VCaP (cell line): ENCODE measurements around the gene ARAP3.

ENCODE experiments used
- H3K27ac ChIP-seq: fragments of 450-650 bp; 2 replicates; pipeline ENCODE4 v1.5.1; 2017
- TF ChIP-seq, protein P1 (sequence below): fragments of 450-650 bp; conservative IDR thresholded peaks from 2 replicates; pipeline ENCODE4 v1.5.1; 2017; ENCODE audit warnings: mild to moderate bottlenecking, moderate library complexity

ARAP3 gene

DNA sequence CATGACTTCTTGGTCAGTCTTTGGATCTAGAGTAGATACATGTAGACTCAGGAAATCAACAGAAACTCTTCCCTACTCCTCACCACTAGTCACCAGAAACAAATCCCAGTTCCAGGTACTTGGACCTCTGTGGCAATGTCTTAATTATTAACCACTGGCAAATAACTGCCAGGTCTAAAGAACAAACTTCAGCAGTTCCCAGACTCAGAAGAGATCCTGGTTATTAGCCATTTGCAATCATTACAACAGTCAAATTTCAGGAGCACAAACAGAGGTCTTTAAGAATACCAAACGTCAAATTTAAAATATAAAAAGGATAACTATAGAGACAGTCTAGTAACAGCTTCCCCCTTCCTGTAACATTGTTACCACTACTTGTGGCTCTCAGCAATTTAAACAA is 73.5 kb downstream of the ARAP3 start:
- TF ChIP-seq, protein P1, sequence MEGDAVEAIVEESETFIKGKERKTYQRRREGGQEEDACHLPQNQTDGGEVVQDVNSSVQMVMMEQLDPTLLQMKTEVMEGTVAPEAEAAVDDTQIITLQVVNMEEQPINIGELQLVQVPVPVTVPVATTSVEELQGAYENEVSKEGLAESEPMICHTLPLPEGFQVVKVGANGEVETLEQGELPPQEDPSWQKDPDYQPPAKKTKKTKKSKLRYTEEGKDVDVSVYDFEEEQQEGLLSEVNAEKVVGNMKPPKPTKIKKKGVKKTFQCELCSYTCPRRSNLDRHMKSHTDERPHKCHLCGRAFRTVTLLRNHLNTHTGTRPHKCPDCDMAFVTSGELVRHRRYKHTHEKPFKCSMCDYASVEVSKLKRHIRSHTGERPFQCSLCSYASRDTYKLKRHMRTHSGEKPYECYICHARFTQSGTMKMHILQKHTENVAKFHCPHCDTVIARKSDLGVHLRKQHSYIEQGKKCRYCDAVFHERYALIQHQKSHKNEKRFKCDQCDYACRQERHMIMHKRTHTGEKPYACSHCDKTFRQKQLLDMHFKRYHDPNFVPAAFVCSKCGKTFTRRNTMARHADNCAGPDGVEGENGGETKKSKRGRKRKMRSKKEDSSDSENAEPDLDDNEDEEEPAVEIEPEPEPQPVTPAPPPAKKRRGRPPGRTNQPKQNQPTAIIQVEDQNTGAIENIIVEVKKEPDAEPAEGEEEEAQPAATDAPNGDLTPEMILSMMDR: no peak
- peak overlapping the region; percentile 65 for H3K27ac ChIP-seq

DNA sequence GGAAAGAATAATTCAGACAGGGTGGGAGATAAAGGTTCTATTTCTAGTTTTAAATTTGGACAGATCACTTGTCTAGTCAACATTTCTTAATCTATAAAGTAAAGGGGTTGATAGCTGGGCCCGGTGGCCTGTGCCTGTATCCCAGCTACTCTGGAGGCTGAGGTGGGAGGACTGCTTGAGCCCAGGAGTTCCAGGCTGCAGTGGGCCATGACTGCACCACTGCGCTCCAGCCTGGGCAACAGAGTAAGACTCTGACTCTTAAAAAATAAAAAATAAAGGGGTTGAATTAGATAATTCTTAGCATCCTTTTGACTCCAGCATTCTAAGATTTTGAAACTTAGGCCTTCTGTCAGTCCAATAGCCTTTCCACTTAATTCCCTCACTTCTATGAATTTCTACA is 74.0 kb downstream of the ARAP3 start:
- H3K27ac ChIP-seq: peak overlapping the region; percentile 65
- TF ChIP-seq, protein P1: no peak

GRCh38 chr5:141605523-141606277 is 76.3 kb downstream of the ARAP3 start:
- TF ChIP-seq, protein P1: no peak
- H3K27ac ChIP-seq: no peak overlapping the region

DNA sequence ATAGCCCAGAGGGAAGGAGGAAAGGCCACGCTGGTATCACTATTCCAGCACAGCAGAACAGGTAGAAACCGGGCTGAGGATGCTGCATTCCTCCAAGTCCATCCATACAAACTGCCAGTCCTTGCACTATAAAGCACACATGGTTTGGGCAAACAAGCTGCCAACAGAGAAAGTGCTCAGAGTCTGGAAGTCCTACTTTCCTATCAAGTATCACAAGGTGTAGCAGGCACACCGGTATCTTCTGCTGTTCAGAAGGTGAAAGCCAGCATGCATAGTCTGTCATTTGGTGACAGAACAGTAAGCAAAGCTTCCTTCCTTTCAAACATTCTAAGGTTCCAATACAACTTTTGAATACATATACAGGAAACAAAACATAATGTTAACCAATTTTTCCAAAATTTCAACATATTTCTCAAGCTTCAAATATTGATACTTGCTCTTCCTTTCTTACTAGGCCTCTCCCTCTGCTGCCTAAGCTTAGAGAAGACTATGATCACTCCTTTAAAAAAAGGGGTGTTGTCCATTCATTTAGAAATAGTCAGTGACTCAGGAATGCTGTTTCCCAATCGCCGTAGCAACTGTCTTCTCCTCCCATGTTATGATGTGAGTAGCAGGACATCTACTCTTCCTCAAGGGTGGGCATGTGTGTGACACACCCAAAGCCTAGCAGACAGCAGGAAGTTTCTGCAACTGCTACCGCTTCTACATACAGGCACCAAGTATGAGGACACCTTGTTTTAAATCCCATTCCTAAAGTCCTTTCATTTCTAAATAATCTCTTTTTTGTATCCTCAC is 77.9 kb downstream of the ARAP3 start:
- no peak overlapping the region for H3K27ac ChIP-seq

More for the DNA sequence above, 77.9 kb downstream of the ARAP3 start:
- TF ChIP-seq, protein P1: no peak
